HG02588 (cell line): ENCODE results near the gene ERN1.

ENCODE experiments used
- ATAC-seq: cut with Tn5 transposase; IDR thresholded peaks from one replicate; pipeline ENCODE4 v1.9.1; 2021; ENCODE audit warnings: mild to moderate bottlenecking, moderate library complexity; ENCODE audit not compliant: unreplicated experiment

Gene ERN1

DNA sequence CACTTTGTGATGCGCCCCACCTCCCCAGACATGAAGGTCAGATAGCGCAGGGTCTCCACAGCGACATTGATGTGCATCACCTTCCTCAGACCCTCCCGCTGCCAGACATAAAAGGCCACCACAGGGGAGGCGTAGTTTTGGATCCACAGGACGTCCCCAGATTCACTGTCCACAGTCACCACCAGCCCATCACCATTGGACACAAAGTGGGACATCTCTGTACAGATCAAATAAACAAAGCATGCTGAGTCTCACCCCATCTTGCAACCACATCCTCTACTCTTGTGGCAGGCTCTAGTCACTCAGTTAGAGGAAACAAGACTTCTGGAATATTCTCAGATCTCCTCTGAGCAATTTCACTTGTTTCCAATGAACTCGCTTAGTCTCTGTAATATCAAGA lies 63.2 kb downstream of the ERN1 start:
- ATAC-seq = no peak

- ATAC-seq = no peak
Observed at GRCh38 chr17:64065161-64065560, 64.8 kb downstream of the ERN1 start.

- ATAC-seq = no peak
Observed at GRCh38 chr17:64064331-64064730, 65.6 kb downstream of the ERN1 start.

DNA sequence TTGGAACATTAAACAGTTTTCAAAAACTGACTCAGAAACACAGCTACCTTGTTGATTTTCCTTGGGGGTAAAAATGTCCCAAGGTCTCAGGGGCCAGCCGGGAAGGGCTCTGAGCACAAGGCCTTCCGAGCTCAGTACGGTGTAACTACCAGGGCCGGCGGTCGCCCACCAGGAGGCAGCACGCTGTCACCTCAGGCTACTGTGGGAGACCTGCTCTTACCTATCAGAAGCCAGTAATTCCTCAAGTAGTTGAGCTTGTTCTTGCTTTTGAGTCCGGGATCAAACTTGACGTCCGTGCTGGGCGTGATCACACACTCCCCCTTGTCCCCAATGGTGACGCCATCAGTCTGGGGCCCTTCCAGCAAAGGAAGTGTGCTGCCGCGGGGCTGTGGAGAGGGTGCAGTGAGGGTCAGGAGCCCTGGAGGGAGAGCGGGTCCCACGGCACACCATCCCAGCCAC lies 66.1 kb downstream of the ERN1 start:
- no peak for ATAC-seq

GRCh38 chr17:64063088-64063487 lies 66.9 kb downstream of the ERN1 start:
- ATAC-seq = no peak

DNA sequence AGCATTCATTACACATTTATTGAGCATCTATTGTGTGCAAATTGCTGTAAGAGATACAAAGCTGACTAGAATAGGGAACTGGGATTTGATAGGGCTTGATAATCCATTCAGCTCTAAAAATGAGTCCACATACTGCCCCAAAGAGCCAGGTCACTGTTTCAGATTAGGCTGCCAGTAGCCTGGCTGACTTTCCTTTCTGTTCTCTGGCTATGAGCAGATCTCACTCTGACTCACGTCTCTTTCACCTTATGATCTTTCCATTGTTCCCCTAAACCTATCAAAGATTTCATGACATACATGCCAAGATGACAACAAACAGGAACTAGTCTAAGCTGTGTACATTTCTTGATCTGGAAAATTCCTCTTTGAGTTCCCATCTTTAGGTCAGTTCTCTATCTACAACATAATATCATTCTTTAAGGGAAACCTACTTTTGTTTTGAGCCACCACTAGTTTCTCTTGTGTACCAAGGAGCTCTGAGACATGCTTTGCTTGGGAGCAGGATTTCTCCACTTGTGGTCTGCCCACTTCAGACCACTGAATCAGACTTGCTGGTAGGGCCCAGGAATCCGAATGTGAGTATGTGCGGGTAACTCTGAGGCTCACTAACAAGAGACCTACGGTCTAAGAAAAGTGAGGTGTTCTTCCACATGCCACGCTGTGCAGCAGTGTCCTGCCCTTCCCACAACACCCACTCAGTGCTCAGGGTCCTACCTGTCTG lies 68.6 kb downstream of the ERN1 start:
- no peak for ATAC-seq

- no peak for ATAC-seq
Observed at GRCh38 chr17:64060331-64060730, 69.6 kb downstream of the ERN1 start.

DNA sequence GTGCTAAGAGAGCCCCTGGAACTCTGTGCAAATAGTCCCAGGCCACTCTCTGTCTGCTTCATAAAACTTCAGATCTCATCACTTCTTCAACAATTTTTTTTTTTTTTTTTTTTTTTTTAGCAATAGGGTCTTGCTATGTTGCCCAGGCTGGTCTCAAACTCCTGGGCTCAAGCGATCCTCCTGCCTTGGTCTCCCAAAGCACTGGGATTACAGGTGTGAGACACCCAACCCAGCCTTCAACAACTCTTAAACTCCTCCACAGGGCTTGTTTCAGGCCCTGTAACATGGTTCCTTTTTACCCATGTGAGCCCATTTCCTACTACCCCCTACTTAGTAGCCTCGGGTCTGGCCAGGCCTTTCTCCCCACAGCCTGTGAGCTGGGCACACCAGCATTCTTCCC lies 70.2 kb downstream of the ERN1 start:
- no peak for ATAC-seq

GRCh38 chr17:64058621-64059020 lies 71.3 kb downstream of the ERN1 start:
- no peak for ATAC-seq

DNA sequence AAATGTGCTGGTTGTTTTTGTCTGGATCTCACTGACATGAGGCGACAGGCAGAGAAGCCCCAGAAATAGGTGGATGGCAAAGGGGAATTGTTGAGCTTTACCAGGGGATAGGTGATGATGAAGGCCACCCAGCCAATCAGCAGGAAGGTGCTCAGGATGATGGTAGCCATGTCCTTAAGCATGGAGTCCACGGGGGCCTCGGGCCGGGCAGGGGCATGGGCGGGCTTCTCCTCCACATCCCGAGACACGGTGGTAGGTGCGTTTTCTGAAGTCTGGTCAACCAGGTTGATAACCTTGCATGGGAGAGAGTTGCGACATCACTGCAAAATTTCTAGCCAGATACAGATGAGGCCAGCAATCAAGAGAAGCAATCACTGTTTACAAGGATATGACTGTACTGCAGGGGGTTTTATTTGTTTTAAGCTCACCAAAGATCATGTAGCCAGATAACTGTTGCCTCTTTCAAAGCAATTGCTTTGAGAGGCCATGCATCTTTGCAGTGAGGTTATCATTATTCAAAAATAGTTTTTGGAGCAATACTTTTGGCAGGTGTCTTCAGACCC lies 72.2 kb downstream of the ERN1 start:
- no peak for ATAC-seq

GRCh38 chr17:64056269-64057005 lies 73.5 kb downstream of the ERN1 start:
- ATAC-seq = peak; percentile 69

DNA sequence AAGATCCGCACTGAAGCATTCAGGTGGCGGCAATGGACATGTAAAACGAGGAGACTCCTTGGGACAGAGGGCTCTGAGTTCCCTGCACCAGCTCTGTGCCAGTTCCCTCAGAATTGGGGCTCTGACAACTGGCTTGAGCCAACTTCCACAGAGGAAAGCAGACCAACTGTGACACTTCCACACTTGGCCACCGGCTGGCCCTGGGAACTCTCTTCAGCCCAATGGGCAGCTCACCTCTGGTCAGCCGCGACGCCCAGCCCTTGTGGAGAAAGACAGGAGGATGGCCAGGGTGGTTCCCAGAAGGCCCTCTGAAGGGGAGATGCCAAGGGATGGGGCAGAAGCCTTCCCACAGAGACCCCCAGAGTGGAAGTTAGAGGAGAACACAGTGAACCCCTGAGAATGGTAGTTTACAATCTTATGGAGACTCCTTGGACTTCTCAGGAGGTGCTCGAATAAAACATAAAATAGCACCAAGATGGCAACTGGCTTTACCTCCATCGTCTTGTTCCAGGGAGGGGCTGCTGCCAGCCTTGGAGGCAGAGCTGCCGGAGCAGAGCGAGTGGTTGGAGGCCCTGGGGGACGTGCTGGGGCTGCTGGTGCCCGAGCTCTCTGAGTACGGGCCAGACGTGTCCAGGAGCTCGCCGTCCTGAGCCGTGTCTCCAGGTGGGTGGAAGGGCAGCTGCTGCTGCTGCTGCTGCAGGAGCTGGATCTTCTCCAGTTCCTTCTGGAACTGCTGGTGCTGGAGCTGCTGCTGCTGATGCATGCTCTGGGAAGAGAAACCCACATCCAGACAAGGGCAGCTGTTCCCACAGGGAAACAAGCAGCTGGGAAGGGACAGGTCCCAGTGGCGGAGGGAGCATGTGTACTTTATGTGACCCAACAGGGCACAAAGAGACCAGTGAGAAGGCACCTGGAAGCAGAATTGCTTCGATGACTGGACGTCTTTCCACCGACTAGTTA lies 74.5 kb downstream of the ERN1 start:
- ATAC-seq = no peak

DNA sequence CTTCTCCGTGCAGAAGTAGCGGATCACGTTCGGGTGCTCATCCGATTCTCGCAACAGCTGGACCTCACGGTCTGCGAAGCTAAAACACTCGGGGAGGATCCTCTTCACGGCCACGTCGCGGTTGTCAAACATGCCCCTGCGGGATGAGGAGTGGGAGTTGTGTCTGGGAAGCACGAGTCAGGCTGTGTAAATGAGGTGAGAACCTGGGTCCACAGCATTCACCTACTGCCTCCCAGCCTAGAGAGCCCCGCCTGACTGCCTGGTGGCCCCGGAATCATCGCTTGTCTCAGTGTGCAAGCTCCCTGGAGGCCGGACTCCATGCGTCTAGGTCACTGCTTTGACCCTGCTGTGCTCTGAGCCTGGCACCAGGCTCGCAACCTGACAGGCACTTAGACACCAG lies 75.6 kb downstream of the ERN1 start:
- no peak for ATAC-seq

- no peak for ATAC-seq
Observed at GRCh38 chr17:64053101-64053500, 76.8 kb downstream of the ERN1 start.

GRCh38 chr17:64051153-64051552 lies 78.8 kb downstream of the ERN1 start:
- ATAC-seq = no peak

DNA sequence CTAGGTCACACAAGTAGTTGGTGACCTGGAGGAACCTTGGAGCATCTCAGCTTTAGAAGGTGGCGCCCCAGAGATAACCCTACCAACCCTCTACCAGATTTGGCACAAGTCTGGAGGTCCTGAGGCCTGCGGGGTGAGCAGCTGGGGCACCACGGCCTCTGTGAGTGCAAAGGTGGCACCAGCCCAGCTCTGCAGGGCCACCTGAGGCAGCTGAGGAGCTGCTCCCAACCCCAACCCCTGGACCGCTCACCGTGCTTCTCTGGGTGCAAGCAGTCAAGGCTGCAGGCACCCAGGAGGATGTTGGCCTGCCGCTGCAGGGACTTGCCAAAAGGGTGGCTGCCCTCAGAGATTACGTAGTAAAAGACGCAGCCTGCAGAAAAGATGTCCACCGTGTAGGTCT lies 81.1 kb downstream of the ERN1 start:
- ATAC-seq = no peak

- no peak for ATAC-seq
Observed at GRCh38 chr17:64045176-64045575, 84.8 kb downstream of the ERN1 start.

DNA sequence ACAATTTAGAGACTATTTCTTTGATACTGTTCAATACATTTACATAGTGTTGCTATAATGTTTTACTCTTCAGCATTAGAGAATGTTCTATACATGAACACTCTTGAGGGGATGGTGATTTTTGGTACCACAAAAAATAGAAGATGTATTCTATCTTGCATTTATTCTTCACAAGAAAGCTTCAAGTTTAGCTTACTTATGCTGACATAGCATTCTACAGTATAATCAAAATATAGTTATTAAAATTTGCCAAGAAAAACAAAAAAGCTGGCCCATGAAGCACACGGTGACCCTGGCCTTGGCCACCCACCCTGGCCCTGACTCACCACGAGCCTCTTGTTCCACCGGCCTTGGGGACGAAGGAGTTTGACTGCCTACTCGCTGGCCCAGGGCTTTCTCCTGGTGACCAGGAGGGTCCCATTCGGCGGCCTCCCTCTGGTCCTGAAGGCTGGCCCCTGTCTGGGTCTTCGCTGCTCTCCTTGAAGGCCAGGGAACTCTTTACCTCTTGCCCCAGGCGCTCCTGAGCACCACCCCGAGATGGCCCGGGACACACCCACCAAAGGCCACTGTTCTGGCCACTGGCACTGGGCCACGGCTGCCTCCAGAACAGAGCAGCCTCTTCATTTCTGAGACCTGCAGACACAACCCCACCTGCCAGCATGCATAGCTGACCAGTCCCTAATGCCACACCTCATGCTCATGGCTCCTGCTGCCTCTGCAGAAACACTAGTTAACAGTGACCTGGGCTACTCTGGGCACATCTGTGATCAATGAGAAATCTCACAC lies 87.1 kb downstream of the ERN1 start:
- no peak for ATAC-seq

DNA sequence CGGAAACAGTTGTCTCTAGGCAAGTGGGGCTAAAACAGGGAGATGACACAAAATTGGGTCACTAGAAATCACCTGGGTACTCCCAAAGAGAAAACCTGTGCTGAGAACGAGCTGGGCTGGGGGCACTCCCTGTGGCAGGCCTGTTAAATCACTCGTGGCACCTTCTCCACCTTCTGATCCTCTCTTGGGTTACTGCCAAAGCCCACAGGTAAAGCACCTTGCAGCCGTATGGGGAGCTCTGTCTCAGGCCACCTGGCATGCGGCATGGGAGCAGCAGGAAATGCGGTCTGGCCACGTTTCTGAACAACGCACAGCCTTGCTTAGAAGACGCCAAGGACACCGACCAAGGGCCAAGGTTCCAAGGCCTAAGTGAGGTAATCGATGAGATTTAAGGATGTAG lies 88.0 kb downstream of the ERN1 start:
- no peak for ATAC-seq

- no peak for ATAC-seq
Observed at GRCh38 chr17:64040206-64040605, 89.7 kb downstream of the ERN1 start.
